GM21717 (cell line): ENCODE data around the gene CD58.
"Not testable (repeated sequence)": the region's sequence is repeated elsewhere in the genome, so short reads cannot be mapped to it uniquely, and the experiment has no call there.

Experiments used
- ATAC-seq: cut with Tn5 transposase; IDR thresholded peaks from one replicate; pipeline ENCODE4 v1.9.1; 2021; ENCODE audit warnings: mild to moderate bottlenecking, moderate library complexity; ENCODE audit not compliant: unreplicated experiment

CD58 gene

GRCh38 chr1:116571215-116571919 lies 541 bp upstream of the CD58 start:
- no peak for ATAC-seq

- ATAC-seq, result peak; percentile 30
Measured at GRCh38 chr1:116569776-116570357, 959 bp downstream of the CD58 start.

- no peak for ATAC-seq
Measured at GRCh38 chr1:116569381-116569670, 1.5 kb downstream of the CD58 start.

GRCh38 chr1:116568662-116569380 lies 2.0 kb downstream of the CD58 start:
- ATAC-seq, result no peak

DNA sequence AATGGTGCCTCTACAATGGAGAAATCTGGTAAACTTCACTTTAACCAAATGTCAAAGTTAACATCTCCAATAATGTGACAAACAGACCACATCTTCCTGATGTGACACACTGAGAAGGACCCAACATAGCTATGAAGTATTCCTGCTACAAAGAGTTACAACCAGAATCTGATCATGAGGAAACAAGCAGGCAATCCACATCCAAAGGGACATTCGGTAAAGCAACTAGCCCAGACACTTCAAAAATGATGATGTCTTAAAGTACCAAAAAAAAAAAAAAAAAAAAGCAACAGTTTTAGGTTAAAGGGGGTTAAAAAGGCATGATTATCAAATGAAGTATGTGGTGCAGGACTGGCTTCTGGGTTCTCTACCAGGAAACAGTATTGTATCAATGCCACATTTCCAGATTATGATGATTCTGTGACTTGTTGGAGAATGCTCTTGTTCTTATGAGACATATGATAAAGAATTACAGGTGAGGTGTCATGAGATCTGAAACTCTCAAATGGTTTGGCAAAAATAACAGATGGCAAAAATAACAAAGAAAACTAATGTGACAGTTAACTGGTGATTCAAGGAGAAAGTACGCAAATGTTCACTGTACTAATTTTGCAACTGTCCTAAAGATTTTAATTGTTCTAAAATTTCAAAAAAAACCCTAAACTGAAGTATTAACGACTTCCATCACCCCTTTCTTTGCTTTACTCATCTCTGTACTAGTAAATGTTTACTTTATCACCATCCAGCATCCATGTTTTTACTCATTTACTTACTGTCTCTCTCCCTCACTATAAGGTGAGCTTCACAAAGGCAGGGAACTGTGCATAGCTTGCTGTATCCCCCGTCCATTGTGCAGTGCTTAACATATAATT lies 2.8 kb downstream of the CD58 start:
- ATAC-seq, result no peak

DNA sequence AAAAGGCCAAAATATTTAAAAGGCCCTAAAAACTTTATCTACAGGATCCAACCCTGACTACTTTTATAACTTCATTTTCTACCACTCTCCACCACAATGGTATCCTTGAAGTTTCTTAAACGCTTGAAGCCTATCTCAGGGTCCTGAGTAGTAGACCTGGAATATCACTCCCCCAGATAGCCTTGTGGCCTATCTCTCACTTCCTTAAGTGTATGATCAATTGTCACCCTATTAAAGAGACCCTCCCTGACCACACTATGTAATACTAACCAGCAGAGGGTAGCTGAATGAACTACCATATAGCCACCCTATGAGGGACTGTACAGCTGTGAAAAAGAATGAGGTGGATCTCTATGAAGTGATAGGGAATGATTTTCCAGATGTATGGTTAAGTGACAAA lies 5.6 kb downstream of the CD58 start:
- ATAC-seq, result no peak

DNA sequence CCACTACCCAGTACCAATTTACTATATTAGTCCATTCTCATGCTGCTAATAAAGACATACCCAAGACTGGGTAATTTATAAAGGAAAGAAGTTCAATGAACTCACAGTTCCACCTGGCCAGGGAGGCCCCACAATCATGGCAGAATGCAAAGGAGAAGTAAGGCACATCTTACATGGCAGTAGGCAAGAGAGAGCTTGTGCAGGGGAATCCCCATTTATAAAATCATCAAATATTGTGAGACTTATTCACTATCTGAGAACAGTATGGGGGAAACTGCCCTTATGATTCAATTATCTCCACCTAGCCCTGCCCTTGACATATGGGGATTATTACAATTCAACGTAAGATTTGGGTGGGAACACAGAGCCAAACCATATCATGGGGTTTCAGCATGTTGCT lies 6.4 kb downstream of the CD58 start:
- no peak for ATAC-seq

GRCh38 chr1:116562465-116562864 lies 8.4 kb downstream of the CD58 start:
- ATAC-seq, result not testable (repeated sequence)

- no peak for ATAC-seq
Measured at GRCh38 chr1:116561563-116561962, 9.3 kb downstream of the CD58 start.

- ATAC-seq, result no peak
Measured at GRCh38 chr1:116560704-116561490, 9.9 kb downstream of the CD58 start.

GRCh38 chr1:116559304-116559761 lies 11.5 kb downstream of the CD58 start:
- ATAC-seq, result peak; percentile 37

DNA sequence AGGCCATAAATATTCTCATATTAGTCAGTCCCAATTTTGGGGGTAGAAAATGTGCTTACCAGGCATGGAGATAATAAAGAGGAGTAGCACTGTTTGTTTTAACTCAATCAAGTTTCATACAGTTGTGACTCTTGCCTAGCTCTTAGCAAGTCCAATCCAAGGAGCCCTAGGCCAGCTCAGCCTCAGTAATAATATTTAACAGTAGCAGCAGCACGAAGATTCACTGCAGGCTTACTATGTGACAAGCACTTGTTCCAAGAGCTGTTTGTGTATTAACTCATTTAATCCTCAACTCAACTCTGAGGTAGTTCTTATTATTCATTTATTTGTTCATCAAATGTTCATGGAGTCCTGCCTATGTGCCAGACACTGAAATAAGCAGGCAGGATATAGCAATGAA lies 12.3 kb downstream of the CD58 start:
- ATAC-seq, result no peak

DNA sequence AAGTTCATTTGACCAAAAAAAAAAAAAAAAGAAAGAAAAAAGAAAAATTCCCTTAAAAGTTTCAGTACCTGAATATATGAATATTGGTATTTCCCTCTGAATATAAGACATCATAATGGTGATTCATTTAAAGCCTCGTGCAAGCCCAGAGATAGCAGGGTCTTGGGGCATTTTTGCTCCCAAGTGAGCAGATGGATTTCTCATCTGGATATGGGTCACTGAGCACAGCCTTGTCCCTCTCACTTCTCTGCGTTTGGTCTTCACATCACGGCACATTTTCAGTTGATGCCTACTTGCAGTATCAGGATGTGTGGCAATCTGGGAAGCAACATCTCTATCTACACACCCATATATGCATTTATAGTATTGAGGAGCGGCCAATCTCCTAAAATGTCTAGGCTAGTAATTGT lies 12.7 kb downstream of the CD58 start:
- ATAC-seq, result no peak

DNA sequence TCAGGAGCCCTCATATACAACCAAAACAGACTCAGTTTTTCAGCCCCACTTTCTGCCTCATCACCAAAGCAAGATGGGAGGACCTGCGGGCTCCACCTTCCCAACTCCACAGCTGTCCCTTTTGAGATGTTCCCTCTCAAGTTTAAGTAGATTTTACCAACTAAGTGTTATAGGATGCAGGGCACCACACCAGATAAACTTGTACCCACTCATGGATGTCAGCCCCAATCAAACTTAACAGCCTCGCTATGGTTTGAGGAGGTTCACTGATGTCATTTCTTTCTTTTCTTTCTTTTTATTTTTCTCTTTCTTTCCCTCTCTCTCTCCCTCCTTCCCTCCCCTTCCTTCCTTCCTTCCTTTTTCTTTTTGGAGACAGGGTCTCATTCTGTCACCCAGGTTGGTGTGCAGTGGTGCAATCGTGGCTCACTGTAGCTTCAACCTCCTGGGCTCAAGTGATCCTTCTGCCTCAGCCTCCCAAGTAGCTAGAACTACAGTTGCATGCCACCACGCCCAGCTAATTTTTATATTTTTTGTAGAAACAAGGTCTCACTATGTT lies 13.4 kb downstream of the CD58 start:
- ATAC-seq, result no peak

- peak; percentile 59 for ATAC-seq
Measured at GRCh38 chr1:116556289-116557006, 14.4 kb downstream of the CD58 start.

- ATAC-seq, result no peak
Measured at GRCh38 chr1:116554924-116555323, 15.9 kb downstream of the CD58 start.

DNA sequence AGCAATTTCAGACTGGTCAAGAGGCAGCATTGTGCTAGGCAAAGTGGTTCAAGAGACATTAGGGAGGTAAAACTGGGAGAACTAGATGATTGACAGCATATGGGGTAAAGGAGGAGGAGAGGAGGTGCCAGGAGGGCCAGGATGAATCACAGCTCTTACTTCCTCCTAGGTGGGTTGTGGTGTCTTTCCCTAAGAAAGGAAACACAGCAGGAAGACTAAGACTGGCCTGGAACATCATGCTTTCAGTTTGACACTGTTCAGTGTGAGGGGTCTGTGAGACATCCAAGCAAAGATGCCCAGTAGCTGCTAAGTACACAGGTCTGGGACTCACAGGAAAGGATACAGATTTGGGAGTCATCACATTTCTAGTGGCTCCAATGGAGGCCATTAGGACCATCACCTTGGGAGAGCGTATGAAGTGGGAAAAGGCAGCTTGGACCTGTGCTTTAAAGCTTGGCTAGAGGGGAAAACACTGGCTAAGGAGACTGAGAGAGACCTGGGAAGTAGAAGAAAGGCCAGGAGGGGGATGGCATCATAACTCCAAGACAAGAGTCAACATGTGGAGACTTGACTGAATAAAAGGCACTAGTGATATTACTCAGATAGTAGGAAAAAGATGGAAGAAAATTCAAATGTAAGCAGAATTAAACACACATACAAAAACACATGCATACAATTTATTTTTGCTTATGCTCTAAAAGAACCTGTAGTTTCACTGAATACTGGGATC lies 17.3 kb downstream of the CD58 start:
- no peak for ATAC-seq

DNA sequence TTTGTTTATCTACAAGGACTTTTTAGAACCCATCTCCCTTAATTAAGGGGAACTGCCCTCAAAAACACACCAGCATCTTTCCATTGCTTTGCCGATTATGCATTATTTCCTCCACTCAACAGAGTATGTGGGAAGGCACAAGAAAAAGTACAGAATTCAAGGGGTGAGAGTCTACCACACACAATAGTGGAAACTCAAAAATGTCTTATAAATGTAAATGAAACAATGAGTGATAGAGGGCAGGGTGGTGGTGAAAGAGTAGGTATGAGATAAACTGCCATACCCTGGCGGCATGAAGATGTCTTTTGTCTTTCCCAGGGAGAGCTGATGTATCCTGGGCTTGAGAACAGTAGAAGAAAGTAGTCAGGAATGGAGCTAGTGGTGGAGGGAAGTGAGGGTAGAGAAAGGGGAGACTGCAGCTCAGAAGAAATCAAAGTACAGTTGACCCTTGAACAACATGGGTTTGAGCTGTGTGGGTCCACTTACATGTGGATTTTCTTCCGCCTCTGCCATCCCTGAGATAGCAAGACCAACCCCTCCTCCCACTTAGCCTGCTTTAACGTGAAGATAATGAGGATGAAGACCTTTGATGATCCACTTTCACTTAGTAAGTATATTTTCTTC lies 24.4 kb downstream of the CD58 start:
- ATAC-seq, result no peak

DNA sequence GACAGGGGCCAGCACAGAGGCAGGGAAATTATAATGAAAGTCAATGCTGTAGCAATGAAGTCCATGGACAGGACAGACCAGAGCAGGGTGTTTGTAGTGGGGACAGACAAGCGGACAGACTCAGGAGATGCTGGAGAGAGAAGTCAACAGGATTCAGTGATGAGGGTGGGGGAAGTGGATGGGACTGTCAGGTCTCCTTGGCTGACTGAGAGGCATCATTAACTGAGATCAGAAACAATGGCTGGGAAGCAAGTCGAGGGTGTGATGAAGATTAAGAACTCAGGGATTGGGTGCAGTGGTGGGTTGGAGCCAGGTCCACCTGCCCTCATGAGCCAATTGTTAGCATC lies 25.5 kb downstream of the CD58 start:
- peak; percentile 5 for ATAC-seq
